Endothelial cell of umbilical vein (primary cell): ENCODE data around the gene VSTM2B. TPM values are rescaled to one million over a fixed set of nuclear protein-coding genes. Genes with fewer than 3 reads are reported as not detected.

Experiments used
- BruUV-seq: library from RNA; stranded (reverse); fragments of 400-500 nt; replicated peaks from 2 replicates; lab custom pipeline; 2021; lab: Mats Ljungman, UMichigan
- CTCF ChIA-PET: fragments of 300-600, 350-600 bp; sonication (Branson Sonifier 250); formaldehyde crosslinking; loops from one replicate; lab custom pipeline; 2021; ENCODE audit warnings: antibody characterized with exemption, inconsistent platforms; lab: Charles Lee
- POLR2A ChIA-PET: fragments of 300-600, 350-600 bp; sonication (Branson Sonifier 250); formaldehyde crosslinking; loops from one replicate; lab custom pipeline; 2021; ENCODE audit warnings: antibody characterized with exemption, inconsistent platforms; lab: Charles Lee
- DNase-seq: peaks from one replicate; pipeline ENCODE4 v3.0.0-alpha.2; 2011; ENCODE audit warnings: low read depth, low spot score
- FAIRE-seq: peaks from 2 replicates; lab custom pipeline; 2011; peaks lifted over from hg19 to GRCh38; lab: Jason Lieb, UNC
- H2AFZ ChIP-seq: 2 replicates; pipeline ENCODE4 v1.6.0; 2012; ENCODE audit warnings: low read depth, low read length, control low read depth, inconsistent platforms
- H3K27ac ChIP-seq: 2 replicates; pipeline ENCODE4 v1.5.1; 2011; ENCODE audit warnings: low read depth, mild to moderate bottlenecking, control low read depth, low read length, moderate library complexity; ENCODE audit not compliant: insufficient read depth
- H3K27me3 ChIP-seq, 2 experiments: 2 replicates each; pipeline versions ENCODE4 v1.6.0 to v1.6.1; 2011; ENCODE audit warnings: low read length in 2 of 2, mixed read lengths in 1 of 2; ENCODE audit not compliant: control insufficient read depth in 2 of 2, insufficient read depth in 2 of 2
- H3K36me3 ChIP-seq, 2 experiments: 2 replicates in 1 of 2; 3 replicates in 1 of 2; pipeline ENCODE4 v1.5.1; 2011; ENCODE audit warnings: low read length in 2 of 2, mild to moderate bottlenecking in 1 of 2, moderate library complexity in 1 of 2; ENCODE audit not compliant: control insufficient read depth in 2 of 2, insufficient read depth in 2 of 2; ENCODE audit errors: extremely low read depth in 1 of 2
- H3K4me1 ChIP-seq: 3 replicates; pipeline ENCODE4 v1.5.1; 2011; ENCODE audit warnings: mild to moderate bottlenecking, low read length; ENCODE audit not compliant: control insufficient read depth, insufficient read depth; ENCODE audit errors: extremely low read depth
- H3K4me2 ChIP-seq: 2 replicates; pipeline ENCODE4 v1.6.1; 2011; ENCODE audit warnings: low read length, control low read depth, mixed read lengths; ENCODE audit not compliant: insufficient read depth
- H3K4me3 ChIP-seq, 3 experiments: fragments of 200-600 bp in 1 of 3; sonication (generic), shearing (Covaris generic) in 1 of 3; replicated peaks in 1 of 3; 2 replicates each; pipeline ENCODE4 v1.5.1; 2011 to 2016; ENCODE audit warnings: control low read depth in 3 of 3, low read length in 3 of 3, mild to moderate bottlenecking in 2 of 3, inconsistent platforms in 1 of 3, low read depth in 1 of 3, moderate library complexity in 1 of 3; ENCODE audit not compliant: insufficient read depth in 1 of 3
- H3K79me2 ChIP-seq: 2 replicates; pipeline ENCODE4 v1.6.0; 2012; ENCODE audit warnings: low read length, inconsistent platforms; ENCODE audit not compliant: control insufficient read depth, insufficient read depth
- H3K9ac ChIP-seq: replicated peaks from 2 replicates; pipeline ENCODE3; 2011; ENCODE audit warnings: low read length, control low read depth; ENCODE audit not compliant: insufficient read depth; ENCODE audit errors: extremely low read depth
- H3K9me1 ChIP-seq: replicated peaks from 3 replicates; pipeline ENCODE4 v1.6.0; 2011; ENCODE audit warnings: mild to moderate bottlenecking, low read length; ENCODE audit not compliant: control insufficient read depth, insufficient read depth; ENCODE audit errors: extremely low read depth
- H3K9me3 ChIP-seq: replicated peaks from 2 replicates; pipeline ENCODE4 v1.5.1; 2012; ENCODE audit warnings: low read length, inconsistent platforms; ENCODE audit not compliant: control insufficient read depth, insufficient read depth
- H4K20me1 ChIP-seq: replicated peaks from 2 replicates; pipeline ENCODE3; 2011; ENCODE audit warnings: mild to moderate bottlenecking, low read length; ENCODE audit not compliant: control insufficient read depth, insufficient read depth; ENCODE audit errors: extremely low read depth
- EZH2 ChIP-seq: IDR thresholded peaks from 2 replicates; pipeline ENCODE4 v1.6.1; 2012; ENCODE audit warnings: borderline replicate concordance, low read depth, mild to moderate bottlenecking, moderate library complexity, low read length, inconsistent platforms; ENCODE audit not compliant: severe bottlenecking
- FOS ChIP-seq: IDR thresholded peaks from 2 replicates; pipeline ENCODE4 v1.6.1; 2011; ENCODE audit warnings: mild to moderate bottlenecking, low read length, moderate library complexity, borderline replicate concordance; ENCODE audit not compliant: insufficient read depth
- GATA2 ChIP-seq: IDR thresholded peaks from 2 replicates; pipeline ENCODE4 v1.7.0; 2011; ENCODE audit warnings: low read depth, mild to moderate bottlenecking, moderate library complexity, mixed read lengths, low read length; ENCODE audit not compliant: insufficient read length, insufficient read depth
- POLR2A ChIP-seq: IDR thresholded peaks from 2 replicates; pipeline ENCODE4 v1.6.1; 2012; ENCODE audit warnings: low read depth, mild to moderate bottlenecking, control low read depth, low read length
- POLR2AphosphoS5 ChIP-seq: IDR thresholded peaks from 2 replicates; pipeline ENCODE4 v1.6.1; 2012; ENCODE audit warnings: low read depth, mild to moderate bottlenecking, control low read depth, low read length, moderate library complexity; ENCODE audit not compliant: insufficient read depth
- dilution Hi-C: fragments of 300-500 bp; cut with MboI; formaldehyde crosslinking; loops from one replicate; pipeline ENCODE4 v1.15.0; 2019; ENCODE audit warnings: low sequenced_read_pairs; ENCODE audit not compliant: extremely low pct_ligation_motif_present
- intact Hi-C: fragments of 100-400 bp; cut with micrococcal nuclease; formaldehyde crosslinking; loops from one replicate; pipeline ENCODE4 v1.10.0; 2022
- polyA plus RNA-seq, 4 experiments: library from polyadenylated mRNA; depleted of rRNA in 3 of 4; stranded (reverse) in 3 of 4; unstranded in 1 of 4; fragments of >200 nt; gene quantifications; 2 replicates each; pipeline versions ENCODE4 v1.2.1 to v1.2.3, GENCODE V29; 2011 to 2012; ENCODE audit warnings: missing spikeins in 1 of 4
- total RNA-seq: library from RNA; stranded (reverse); gene quantifications from 2 replicates; pipeline ENCODE4 v1.2.3, GENCODE V29; 2021
- TF ChIP-seq, protein P1 (sequence below): IDR thresholded peaks from 2 replicates; pipeline ENCODE4 v1.6.1; 2011; ENCODE audit not compliant: insufficient read depth, insufficient read length

The VSTM2B gene
- total and polyA plus RNA-seq, 2 donors (not counting 3 experiments of a cell fraction or from before 2014, with no cell fraction given) = not detected

- Histone ChIP-seq H4K20me1 (no peaks in the 10 kb centered on the region), H3K27me3 (no peaks in the 10 kb centered on the region), H3K4me2 (no peak overlapping the region), H3K79me2 (no peaks in the 10 kb centered on the region), H3K27ac (no peak overlapping the region), H3K9me1 (no peaks in the 10 kb centered on the region), H3K4me3 (no peak overlapping the region), H3K9ac (no peak overlapping the region), H2AFZ (no peak overlapping the region), H3K4me1 (no peaks in the 10 kb centered on the region), H3K9me3 (no peaks in the 10 kb centered on the region), H3K36me3 (no peaks in the 10 kb centered on the region)
- FAIRE-seq (no peak), DNase-seq (no peak)
- CTCF ChIA-PET = no interaction called here
- dilution Hi-C loops (no loop called here), intact Hi-C loops (no loop called here)
- POLR2A ChIA-PET = no interaction called here
- TF ChIP-seq FOS (no peak), POLR2AphosphoS5 (no peak), EZH2 (no peak), POLR2A (no peak)
- TF ChIP-seq, protein P1, sequence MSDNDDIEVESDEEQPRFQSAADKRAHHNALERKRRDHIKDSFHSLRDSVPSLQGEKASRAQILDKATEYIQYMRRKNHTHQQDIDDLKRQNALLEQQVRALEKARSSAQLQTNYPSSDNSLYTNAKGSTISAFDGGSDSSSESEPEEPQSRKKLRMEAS = no peak
- BruUV-seq = no TSS peak
Measured at GRCh38 chr19:29567366-29567915, 41.6 kb downstream of the VSTM2B start.

GRCh38 chr19:29568036-29569025, 42.5 kb downstream of the VSTM2B start:
- H3K36me3 ChIP-seq = no peaks in the 10 kb centered on the region
- ChIA-PET CTCF (no interaction called here), POLR2A (no interaction called here)
- no peak overlapping the region for H3K9ac ChIP-seq
- H3K4me1 ChIP-seq = no peaks in the 10 kb centered on the region
- TF ChIP-seq POLR2AphosphoS5 = no peak
- no peak for TF ChIP-seq GATA2
- no peak for TF ChIP-seq EZH2
- TF ChIP-seq POLR2A = no peak
- no peaks in the 10 kb centered on the region for H3K9me1 ChIP-seq
- no peak overlapping the region for H3K27ac ChIP-seq
- H3K9me3 ChIP-seq = no peaks in the 10 kb centered on the region
- H4K20me1 ChIP-seq = no peaks in the 10 kb centered on the region
- dilution Hi-C loops (no loop called here), intact Hi-C loops (no loop called here)
- no peak for FAIRE-seq
- BruUV-seq = no TSS peak
- no peaks in the 10 kb centered on the region for H3K27me3 ChIP-seq
- no peaks in the 10 kb centered on the region for H3K79me2 ChIP-seq
- H3K4me2 ChIP-seq = no peak overlapping the region
- no peak for DNase-seq
- no peak overlapping the region for H2AFZ ChIP-seq
- H3K4me3 ChIP-seq = no peak overlapping the region
